ENCODE results near the gene EXT2. TPM values are rescaled to one million over a fixed set of nuclear protein-coding genes. Genes with fewer than 3 reads are reported as not detected.
A peak's percentile ranks its signal among the peaks of the same experiment; 100 is the strongest.

The EXT2 gene
- total RNA-seq, 4 donors from 2014 or later, result 20.4 to 24.8 (median 23.1) TPM

- in situ Hi-C loops (cut with MboI; ENCODE audit: low sequenced_read_pairs in 4 of 4) (no loop called here), intact Hi-C loops (cut with DNase I; ENCODE audit: low total_unique reads) (no loop called here)
- Histone ChIP-seq H3K4me1 (peaks cover 27 to 33% of the 10 kb centered on the region in 2 donors), H3K27ac (peak overlapping the region in 3 of 4 donors; percentile 19 to 55 (median 32)), H3K9me3 (no peaks in the 10 kb centered on the region), H3K27me3 (no peaks in the 10 kb centered on the region), H3K36me3 (no peaks in the 10 kb centered on the region), H3K4me3 (no peak overlapping the region)
- TF ChIP-seq, protein P1, sequence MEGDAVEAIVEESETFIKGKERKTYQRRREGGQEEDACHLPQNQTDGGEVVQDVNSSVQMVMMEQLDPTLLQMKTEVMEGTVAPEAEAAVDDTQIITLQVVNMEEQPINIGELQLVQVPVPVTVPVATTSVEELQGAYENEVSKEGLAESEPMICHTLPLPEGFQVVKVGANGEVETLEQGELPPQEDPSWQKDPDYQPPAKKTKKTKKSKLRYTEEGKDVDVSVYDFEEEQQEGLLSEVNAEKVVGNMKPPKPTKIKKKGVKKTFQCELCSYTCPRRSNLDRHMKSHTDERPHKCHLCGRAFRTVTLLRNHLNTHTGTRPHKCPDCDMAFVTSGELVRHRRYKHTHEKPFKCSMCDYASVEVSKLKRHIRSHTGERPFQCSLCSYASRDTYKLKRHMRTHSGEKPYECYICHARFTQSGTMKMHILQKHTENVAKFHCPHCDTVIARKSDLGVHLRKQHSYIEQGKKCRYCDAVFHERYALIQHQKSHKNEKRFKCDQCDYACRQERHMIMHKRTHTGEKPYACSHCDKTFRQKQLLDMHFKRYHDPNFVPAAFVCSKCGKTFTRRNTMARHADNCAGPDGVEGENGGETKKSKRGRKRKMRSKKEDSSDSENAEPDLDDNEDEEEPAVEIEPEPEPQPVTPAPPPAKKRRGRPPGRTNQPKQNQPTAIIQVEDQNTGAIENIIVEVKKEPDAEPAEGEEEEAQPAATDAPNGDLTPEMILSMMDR (IDR thresholded peaks at IDR 0.05 in 4 of 5, conservative IDR thresholded peaks at IDR 0.05 in 1 of 5), result no peak
- TF ChIP-seq POLR2A (IDR thresholded peaks at IDR 0.05), result no peak
- DNase-seq (no peak), ATAC-seq (no peak)
These were observed 44.9 kb downstream of the EXT2 start for GRCh38 chr11:44140372-44140771.

- in situ Hi-C loops (cut with MboI; ENCODE audit: low sequenced_read_pairs in 4 of 4) (no loop called here), intact Hi-C loops (cut with DNase I; ENCODE audit: low total_unique reads) (no loop called here)
- no peak overlapping the region for H3K27ac ChIP-seq
- TF ChIP-seq POLR2A (IDR thresholded peaks at IDR 0.05), result no peak
- TF ChIP-seq, protein P1 (IDR thresholded peaks at IDR 0.05 in 4 of 5, conservative IDR thresholded peaks at IDR 0.05 in 1 of 5), result no peak
- no peaks in the 10 kb centered on the region for H3K27me3 ChIP-seq
- no peaks in the 10 kb centered on the region for H3K36me3 ChIP-seq
- ATAC-seq, result no peak
- H3K4me3 ChIP-seq, result no peak overlapping the region
- DNase-seq, result no peak
- peaks cover 27 to 37% of the 10 kb centered on the region in 2 donors for H3K4me1 ChIP-seq
- H3K9me3 ChIP-seq, result no peaks in the 10 kb centered on the region
These were observed 45.3 kb downstream of the EXT2 start for GRCh38 chr11:44140805-44141204.

DNA sequence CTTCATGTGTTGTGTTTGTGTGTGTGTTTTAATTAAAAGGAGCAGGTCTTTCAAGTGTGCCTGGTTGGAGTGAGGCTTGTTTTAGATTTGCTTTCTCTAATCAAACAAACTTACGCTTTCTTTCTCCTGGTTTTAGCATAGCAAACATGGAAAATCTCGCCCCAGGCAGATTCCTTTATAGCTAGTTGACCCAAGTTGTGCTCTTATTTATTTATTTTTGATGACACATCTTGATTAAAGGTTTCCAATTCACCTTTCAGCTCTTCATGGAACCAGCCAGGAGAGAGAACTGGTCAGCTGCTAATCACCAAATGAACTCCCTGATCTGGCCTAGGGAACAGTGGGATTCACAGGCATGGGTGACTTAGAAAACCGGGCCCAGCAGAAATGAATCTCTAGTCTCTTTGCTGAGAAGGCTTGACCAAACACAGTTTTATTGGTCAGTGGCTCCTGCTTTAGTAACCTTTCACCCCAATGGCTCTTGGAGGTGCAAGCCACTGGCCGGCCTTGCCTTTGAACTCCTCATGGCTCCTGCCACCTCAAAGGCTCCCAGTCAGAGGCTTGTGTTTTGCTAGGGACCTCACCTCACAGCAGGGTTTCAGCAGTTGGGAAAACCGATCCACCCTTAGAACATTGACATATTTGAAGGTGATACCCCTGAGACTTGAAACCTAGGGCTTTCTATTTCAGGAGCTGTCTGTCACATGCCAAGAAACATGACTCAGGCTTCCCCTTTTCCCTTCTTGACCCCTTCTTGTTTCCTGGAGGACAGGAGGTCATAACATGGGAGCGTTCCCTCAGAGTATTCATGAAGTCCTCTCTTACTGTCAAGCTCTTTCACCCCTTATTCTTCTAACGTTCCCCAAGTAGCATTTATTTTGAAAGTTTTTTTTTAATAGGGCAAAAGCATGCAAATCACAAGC is 48.8 kb downstream of the EXT2 start:
- peak; percentile 60 to 94 for ATAC-seq
- no peak overlapping the region for H3K4me3 ChIP-seq
- TF ChIP-seq POLR2A (IDR thresholded peaks at IDR 0.05), result no peak
- TF ChIP-seq, protein P1 (IDR thresholded peaks at IDR 0.05 in 4 of 5, conservative IDR thresholded peaks at IDR 0.05 in 1 of 5), result no peak
- peak overlapping the region; percentile 38 to 68 (median 63) for H3K27ac ChIP-seq
- H3K9me3 ChIP-seq, result no peaks in the 10 kb centered on the region
- peaks cover 44 to 55% of the 10 kb centered on the region in 2 donors for H3K4me1 ChIP-seq
- in situ Hi-C loops (cut with MboI; ENCODE audit: low sequenced_read_pairs in 4 of 4) (no loop called here), intact Hi-C loops (cut with DNase I; ENCODE audit: low total_unique reads) (no loop called here)
- DNase-seq, result peak in 1 of 2 donors; percentile 48
- no peaks in the 10 kb centered on the region for H3K36me3 ChIP-seq
- no peaks in the 10 kb centered on the region for H3K27me3 ChIP-seq

DNA sequence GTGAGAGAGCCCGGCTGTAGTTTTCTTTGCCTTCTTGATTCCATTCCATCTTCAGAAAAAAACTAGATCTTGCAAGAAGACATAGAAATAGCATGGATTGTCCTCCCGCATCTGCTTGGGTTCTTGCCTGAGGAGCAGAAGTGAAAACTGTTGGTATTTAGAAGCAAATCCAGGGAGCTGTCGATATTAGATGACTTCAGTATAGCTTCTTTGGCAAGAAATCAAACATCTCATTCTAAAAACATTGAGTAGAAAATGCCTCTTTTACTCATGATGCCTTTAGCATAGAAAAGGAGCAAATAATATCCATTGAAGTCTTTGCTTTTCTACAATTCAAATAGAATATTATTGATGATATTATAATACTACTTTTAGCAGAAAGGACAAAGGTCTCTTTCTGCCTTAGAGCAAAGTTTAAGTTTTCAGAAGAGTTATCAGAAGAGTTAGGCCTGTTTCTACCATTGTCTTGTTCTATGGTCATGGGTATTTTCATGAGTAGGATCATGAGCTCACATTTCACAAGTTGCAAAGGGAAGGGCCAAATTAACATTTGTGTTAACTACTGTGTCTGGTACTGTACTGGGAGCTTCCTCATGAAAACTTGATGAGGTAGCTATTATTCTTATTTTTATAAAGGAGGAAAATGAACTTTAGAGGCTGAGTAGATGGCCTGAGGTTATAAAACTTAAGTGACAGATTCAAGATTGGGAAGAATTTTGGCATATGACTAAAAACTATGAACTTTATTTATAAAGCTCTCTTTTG is 49.7 kb downstream of the EXT2 start:
- no peaks in the 10 kb centered on the region for H3K36me3 ChIP-seq
- intact Hi-C loops (cut with DNase I; ENCODE audit: low total_unique reads) (no loop called here), in situ Hi-C loops (cut with MboI; ENCODE audit: low sequenced_read_pairs in 4 of 4) (no loop called here)
- TF ChIP-seq, protein P1 (IDR thresholded peaks at IDR 0.05 in 4 of 5, conservative IDR thresholded peaks at IDR 0.05 in 1 of 5), result no peak
- TF ChIP-seq POLR2A (IDR thresholded peaks at IDR 0.05), result no peak
- no peaks in the 10 kb centered on the region for H3K27me3 ChIP-seq
- peaks cover 44 to 53% of the 10 kb centered on the region in 2 donors for H3K4me1 ChIP-seq
- peak overlapping the region; percentile 38 to 68 (median 63) for H3K27ac ChIP-seq
- no peak for ATAC-seq
- no peak overlapping the region for H3K4me3 ChIP-seq
- no peak for DNase-seq
- no peaks in the 10 kb centered on the region for H3K9me3 ChIP-seq
